Measurements from ENCODE around the gene ANKRD24.
"Not testable (repeated sequence)": the region's sequence is repeated elsewhere in the genome, so short reads cannot be mapped to it uniquely, and the experiment has no call there.

DNA sequence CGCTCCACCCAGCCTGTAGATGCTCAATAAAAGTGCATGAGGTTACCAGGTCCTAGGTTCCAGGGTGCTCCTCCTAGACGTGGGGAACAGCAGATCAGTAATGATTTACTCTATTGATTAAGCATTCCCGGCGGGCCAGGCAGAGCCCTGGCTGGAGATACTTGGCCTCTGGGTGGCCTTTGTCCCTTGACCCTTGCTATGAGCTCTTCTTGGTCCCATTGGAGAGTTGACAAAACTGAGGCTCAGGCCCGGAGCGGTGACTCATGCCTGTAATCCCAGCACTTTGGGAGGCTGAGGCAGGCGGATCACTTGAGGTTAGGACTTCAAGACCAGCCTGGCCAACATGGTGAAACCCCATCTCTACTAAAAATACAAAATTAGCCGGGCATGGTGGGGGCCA is 24.5 kb upstream of the ANKRD24 start:
- TF ChIP-seq CTCF (IDR thresholded peaks at IDR 0.05; ENCODE audit: poor library complexity, severe bottlenecking); REST (IDR thresholded peaks at IDR 0.05; ENCODE audit: borderline replicate concordance); TAF1 (IDR thresholded peaks at IDR 0.05; ENCODE audit: low read depth); SMC3 (conservative IDR thresholded peaks at IDR 0.05; ENCODE audit: poor library complexity): not testable (repeated sequence)
